RPMI8226 (cell line): ENCODE data around the gene TMEM132D.

Source experiments
- DNase-seq: peaks from one replicate; pipeline ENCODE4 v3.0.0-alpha.2; 2015

The TMEM132D gene

DNA sequence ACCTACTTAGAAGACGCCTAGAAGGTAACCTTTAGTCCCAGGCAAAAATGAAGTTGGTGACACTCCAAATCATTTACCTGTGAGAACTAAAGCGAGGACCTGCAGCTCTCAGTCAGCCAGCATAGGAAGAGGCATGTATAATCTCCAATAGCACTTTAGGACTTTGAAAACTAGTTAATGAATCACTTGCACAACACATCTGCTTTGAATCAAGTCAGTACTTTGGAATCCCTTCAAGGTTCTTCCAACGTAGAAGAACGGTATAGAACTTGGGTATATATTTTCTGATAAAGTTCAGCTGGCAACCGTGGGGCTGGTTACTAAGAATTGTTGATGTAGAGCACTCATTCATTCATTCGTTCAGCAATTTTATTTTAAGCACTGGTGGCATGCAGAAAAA, 251.9 kb downstream of the TMEM132D start:
- DNase-seq = no peak

DNA sequence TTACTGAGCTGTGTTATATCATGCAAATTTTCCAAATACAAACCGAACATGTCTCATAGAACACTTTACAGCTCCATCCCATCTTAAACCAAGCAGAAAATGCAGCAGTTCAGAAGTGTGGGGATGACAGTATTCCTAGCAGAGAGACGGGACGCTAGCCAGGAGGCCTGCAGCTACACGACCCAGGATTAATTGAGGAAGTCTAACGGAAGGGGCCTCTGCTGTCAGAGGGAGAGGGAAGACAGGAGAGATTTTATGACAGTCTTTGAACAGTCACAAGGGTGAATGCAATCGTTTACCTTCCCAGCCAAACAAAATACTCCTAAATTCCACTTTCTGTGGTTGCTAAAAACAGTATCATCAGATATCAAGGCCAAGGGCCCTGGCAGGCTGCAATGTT, 261.9 kb downstream of the TMEM132D start:
- DNase-seq = no peak

GRCh38 chr12:129635021-129635685, 268.7 kb downstream of the TMEM132D start:
- DNase-seq = no peak

DNA sequence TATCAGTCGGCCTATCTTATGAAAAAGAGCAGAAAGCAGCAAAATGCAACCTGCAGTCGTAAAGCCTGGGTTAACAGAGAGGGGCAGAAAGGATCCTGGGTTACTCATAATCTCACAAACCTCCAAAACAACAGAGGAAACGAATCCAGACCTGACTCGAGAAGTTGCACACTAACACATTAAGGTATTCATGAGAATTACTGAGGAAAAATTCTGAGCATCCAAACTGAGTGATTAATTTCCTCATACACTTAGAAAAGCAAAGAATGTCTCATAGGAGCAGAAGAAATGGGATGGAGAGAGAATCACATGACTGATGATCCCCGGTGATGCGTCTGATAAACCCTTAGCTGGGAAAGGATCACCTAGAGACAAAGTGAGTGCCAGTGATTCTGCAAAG, 272.5 kb downstream of the TMEM132D start:
- no peak for DNase-seq

DNA sequence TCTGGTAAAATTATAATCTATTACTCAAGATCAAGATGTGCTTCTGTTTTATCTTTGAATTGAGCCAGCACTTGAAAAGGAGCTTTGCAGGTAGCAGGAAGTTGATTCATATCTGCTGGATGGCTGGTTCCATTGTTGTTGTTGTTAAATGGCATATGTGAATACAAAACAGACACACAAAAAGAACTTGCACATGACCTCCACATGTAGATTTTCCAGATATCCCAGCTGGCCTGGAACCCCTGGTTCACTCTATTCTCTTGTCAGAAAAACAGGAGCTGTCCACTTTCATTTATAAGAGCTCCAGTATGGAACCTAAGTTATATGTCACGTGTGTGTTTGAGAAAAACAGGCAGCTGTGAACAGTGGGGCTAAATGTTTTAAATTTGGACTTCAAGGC, 273.9 kb downstream of the TMEM132D start:
- DNase-seq = no peak

GRCh38 chr12:129622566-129622965, 281.3 kb downstream of the TMEM132D start:
- DNase-seq = no peak

- no peak for DNase-seq
Observed at GRCh38 chr12:129619271-129619670, 284.6 kb downstream of the TMEM132D start.

DNA sequence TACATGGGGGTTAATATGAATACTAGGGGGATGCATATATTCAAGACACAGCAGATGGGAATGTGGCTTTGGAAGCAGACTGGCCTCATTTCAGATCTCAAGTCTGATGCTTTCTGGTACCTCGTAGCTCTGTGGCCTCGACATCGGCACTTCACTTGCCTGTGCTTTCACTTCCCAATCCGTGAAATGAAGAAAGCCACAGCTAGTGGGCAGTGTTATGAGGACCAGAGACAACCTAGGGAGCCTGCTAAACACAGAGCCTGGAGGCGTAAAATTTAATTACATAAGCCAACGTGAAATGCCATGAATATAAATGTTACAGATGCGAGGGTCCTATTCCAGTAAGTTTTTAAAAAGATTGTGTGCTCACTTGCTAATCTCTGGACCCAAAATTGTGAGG, 286.0 kb downstream of the TMEM132D start:
- no peak for DNase-seq

DNA sequence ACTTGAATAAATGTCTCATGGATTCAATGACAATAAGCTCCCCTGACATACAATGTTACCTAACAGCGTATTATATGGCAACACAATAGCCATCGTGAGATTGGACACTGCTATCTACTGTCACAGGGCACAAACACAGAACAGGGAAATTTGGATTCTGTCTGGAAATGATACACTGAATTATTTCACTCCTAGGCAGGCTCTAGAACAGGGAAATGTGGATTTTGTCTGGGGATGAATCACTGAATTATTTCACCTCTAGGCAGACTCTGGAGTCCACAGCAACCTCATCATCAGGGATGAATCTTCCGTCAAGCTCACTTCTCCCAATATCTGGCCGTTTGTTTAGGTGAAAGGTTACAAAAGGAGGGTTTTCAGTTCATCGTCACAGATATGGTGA, 288.8 kb downstream of the TMEM132D start:
- DNase-seq = no peak

- DNase-seq = no peak
Observed at GRCh38 chr12:129614221-129614885, 289.5 kb downstream of the TMEM132D start.

DNA sequence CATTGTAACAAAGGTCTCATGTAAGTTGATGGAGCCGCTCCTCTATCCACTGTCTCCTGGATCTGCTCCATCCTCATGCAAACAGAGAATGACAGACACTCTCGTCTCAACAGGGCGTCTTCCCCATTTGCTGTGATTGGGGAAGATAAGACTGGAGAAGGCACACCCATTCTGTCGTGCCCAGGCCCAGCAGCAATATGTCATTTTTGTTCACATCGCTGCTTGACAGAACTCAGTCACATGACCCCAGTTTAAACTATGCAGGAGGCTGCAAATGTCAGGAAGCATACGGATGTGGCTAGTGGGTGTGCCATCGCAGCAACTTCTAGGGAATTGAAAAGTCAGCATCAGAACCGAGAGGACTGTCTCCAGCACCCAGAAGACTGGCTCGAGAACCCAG, 290.5 kb downstream of the TMEM132D start:
- DNase-seq = no peak

DNA sequence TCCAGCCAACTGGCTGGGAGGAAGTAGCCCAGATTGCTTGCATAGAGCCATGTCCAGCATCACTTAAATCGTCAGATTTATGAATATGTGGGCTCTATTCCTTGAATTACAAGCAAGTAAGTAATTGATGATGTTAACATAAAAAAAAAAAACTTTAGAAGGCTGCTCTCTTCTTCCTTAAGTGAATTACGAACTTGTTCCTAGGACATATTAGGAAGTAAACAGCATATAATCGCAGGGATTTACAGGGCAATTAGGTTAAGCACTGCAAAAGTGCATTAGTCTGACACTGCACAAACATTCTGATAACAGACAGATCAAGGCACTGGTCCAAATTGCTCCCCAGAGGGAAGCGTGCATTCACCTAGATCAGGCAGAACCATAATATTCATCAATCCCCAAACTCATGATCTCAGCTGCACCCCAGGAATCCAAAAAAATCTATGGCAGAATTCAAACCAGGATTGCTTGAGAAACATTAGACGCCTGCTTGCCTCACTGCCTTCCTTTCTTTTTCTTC, 293.2 kb downstream of the TMEM132D start:
- DNase-seq = no peak

DNA sequence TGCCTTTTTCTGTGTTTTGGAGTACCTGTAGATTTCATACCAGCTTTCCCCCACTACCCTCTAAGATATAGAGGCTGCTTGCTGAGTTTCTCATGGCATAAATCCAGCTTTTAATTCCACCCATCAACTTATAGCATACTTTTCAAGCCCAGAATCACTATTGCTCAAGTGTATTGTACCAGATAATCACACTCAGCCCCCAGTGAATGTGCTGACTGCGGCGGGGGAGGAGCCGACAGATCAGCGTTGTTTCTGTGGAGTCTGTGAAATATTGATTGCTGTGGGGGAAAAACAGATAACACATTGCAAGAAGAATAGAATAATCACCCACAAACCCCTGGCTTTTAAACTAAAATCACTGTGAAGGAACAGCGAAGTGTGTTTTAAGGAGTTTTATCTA, 296.1 kb downstream of the TMEM132D start:
- DNase-seq = no peak

DNA sequence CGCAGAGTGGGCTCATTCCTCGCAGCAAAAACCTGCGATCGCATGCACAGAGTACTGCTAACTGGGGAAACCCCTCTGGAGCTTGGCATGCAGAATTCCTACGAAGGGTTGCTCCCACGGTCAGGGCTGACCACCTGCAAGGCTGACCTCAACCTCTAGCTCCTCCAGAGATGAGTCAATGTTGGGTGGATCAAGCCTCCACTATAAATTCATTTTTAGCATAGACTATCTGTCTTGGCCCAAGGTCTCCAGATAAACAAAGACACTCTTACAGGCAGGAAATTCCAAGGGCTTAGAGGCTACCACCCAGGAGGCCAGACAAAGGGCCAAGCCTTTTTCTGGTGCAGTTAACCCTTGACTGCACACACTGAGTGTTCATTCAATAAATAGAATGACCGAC, 296.5 kb downstream of the TMEM132D start:
- no peak for DNase-seq

DNA sequence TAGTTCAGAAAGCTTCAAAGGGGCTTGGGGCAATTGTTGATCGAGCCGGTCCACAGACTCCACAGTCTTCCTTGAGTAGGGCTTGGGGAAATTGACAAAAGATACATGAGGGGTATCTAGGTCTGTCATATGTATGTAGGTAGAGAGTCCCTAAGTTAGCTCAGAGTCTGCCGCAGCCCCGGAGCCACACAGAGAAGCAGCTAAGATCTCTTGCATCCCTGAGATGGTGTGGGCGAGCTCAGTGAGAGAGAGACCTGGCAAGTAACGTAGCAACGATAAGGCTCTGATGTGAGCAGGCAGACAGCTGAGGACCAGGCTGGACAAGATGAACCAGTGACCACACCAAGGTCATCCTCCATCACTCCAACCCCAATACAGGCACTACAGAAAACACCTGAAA, 297.6 kb downstream of the TMEM132D start:
- no peak for DNase-seq

DNA sequence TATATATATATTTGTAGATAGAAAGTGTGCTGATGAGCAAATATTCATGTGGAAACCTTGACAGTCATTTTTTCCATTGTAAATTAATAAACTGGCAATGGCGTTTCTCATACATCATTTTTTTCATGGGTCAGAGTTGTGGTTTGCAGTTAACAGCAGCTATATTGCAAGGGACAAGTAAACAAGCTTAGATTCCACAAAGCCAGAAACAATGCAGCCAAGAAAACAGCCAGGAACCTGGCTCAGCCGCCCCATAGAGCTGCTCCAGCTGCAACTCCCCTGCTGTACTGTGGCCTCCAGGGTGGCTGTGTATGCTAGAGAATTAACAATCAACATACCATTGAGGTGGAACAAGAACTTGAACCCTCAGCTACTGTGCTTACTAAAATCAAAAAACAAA, 298.2 kb downstream of the TMEM132D start:
- no peak for DNase-seq

DNA sequence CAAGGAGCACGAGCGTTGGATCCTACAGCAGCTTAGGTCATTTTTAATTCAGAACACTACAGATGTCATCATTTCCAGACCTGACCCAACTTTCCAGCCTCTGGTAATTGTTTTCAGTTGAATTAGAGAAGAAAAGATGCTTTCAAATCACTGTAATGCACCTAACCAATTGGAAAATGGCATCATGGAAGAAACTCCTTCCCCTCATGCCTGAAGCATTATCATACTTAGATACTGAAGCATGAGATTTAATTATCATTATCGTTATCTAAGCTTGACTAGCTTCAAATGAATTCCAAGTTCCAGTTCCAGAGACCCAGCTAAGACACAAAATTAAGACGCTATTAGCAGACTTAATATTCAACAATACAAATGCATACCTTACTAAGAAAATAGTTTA, 299.3 kb downstream of the TMEM132D start:
- no peak for DNase-seq

GRCh38 chr12:129599406-129599805, 304.4 kb downstream of the TMEM132D start:
- DNase-seq = no peak

DNA sequence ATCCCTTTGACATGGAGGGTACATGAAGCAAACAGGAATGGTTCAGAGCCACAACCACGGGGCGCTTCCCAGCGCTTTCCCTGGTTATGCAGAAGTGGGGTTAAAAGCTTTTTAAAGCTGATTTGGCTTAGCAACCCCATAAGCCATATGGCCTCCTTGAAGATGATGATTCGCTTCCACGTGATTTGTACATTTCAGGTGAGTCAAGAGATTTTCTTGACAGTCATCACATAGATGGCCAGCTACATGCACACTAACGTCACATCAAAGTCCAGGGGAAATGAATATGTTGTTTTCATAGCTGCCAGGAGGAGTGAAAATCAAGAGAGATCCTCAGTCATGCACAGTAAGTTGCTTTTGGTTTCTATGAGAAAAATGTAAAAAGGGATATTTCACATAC, 309.7 kb downstream of the TMEM132D start:
- DNase-seq = no peak

DNA sequence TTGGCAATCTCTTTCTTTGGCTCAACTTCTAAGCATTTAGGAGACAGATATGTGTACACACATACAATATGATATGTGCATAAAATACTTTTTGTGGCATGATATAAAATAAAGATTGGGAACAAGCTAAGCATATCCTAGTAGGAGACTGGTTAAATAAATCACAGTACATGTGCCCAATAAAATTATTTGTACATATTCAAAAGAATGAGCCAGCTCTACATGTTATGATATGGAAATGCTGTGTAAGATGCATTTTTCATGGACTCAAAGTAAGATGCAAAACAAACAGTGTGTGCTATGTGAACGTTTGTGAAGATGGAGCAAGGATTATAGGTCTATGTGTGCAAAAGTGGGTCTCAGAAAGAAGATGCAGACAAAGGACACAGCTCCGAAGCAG, 311.4 kb downstream of the TMEM132D start:
- no peak for DNase-seq

DNA sequence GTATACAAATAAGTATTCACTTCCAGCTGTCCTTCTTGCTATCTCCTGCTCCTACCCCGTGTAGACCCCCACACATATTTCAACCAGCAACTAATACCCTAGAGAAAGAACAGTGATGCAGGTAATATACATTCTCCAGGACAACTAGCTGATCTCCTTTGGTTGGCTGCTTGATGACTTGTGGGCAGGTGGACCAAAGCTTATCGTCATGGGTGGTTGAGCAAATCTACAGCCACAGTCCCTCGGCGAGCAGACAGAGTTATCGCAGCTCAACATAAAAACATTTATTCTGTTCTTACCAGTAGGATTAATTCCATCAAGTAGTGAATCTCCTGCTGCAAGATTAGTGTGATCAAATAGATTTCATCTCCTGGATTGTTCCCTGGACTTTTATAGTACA, 314.3 kb downstream of the TMEM132D start:
- DNase-seq = no peak

- DNase-seq = no peak
Observed at GRCh38 chr12:129588142-129588541, 315.7 kb downstream of the TMEM132D start.

DNA sequence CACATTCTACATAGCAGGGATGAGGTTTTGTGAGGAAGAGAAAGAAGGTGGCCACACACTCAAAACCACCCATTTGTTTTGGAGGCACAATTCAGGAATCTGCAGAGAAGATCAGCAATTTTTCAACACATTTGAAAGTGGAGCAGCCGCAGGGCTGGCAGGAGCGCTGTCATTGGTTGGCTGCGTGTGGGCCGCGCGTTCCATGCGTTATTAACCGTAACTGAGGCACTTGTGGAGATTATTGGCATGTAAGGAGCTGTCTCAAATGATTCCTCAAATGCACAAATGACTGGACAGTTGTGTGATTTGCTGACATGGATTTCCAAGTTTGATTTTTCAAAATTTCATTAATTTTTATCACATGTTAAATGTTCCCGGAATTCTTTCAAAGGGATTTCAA, 318.5 kb downstream of the TMEM132D start:
- no peak for DNase-seq

DNA sequence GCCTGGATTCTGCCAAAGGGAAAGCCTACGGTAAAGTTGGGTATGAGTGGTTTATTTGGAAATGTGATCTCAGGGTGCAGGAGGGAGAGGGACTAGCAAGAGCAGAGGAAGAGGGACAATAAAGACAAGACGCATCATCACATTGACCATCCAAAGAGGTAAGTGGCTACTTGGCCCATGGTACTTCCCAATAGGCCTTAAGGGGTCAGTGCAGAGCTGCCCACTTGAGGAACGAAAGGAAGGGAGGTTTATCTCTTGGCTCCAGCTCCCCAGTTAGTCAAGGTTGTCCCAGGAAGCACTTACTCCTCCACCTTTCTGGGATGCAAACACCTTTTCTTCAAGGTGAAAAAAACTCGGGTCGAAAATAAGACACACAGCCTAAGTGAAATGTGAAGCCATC, 323.9 kb downstream of the TMEM132D start:
- no peak for DNase-seq
